Activated T-helper 2 cell treated with anti-CD3 and anti-CD28 coated beads, Interferon-gamma antibody, Interleukin-2, Interleukin-4, amounts not matched to agents 10 μg/mL and 5 μg/mL and 100 μg/mL, durations not matched to agents 14 hours and 24 hours and 36 hours (primary cell): Measurements from ENCODE around the gene ATF5. TPM values are rescaled to one million over a fixed set of nuclear protein-coding genes. Genes with fewer than 3 reads are reported as not detected.
"Not testable (repeated sequence)": the region's sequence is repeated elsewhere in the genome, so short reads cannot be mapped to it uniquely, and the experiment has no call there.

Source experiments
- DNase-seq: peaks from one replicate; pipeline ENCODE4 v3.0.0; 2021; ENCODE audit warnings: low spot score
- H3K27ac Mint-ChIP-seq: one replicate; pipeline ENCODE4 v1.8.0; 2021; ENCODE audit warnings: mixed read lengths
- H3K27me3 Mint-ChIP-seq: one replicate; pipeline ENCODE4 v1.8.0; 2021; ENCODE audit warnings: low read depth, mixed read lengths
- H3K36me3 Mint-ChIP-seq: one replicate; pipeline ENCODE4 v1.8.0; 2021; ENCODE audit warnings: low read depth, mixed read lengths
- H3K4me1 Mint-ChIP-seq: one replicate; pipeline ENCODE4 v1.8.0; 2021; ENCODE audit warnings: low read depth, mixed read lengths
- H3K4me3 Mint-ChIP-seq: one replicate; pipeline ENCODE4 v1.8.0; 2021; ENCODE audit warnings: low read depth, mild to moderate bottlenecking, moderate library complexity, mixed read lengths
- H3K9me3 Mint-ChIP-seq: one replicate; pipeline ENCODE4 v1.8.0; 2021; ENCODE audit warnings: mixed read lengths
- intact Hi-C: fragments of 100-400 bp; cut with micrococcal nuclease; formaldehyde crosslinking; loops from one replicate; pipeline ENCODE4 v1.15.1; 2023
- total RNA-seq: library from RNA; stranded (reverse); gene quantifications from 2 replicates; pipeline ENCODE4 v1.2.3, GENCODE V29; 2022

The ATF5 gene
- total RNA-seq, 1 donor from 2014 or later: 28.3 TPM

DNA sequence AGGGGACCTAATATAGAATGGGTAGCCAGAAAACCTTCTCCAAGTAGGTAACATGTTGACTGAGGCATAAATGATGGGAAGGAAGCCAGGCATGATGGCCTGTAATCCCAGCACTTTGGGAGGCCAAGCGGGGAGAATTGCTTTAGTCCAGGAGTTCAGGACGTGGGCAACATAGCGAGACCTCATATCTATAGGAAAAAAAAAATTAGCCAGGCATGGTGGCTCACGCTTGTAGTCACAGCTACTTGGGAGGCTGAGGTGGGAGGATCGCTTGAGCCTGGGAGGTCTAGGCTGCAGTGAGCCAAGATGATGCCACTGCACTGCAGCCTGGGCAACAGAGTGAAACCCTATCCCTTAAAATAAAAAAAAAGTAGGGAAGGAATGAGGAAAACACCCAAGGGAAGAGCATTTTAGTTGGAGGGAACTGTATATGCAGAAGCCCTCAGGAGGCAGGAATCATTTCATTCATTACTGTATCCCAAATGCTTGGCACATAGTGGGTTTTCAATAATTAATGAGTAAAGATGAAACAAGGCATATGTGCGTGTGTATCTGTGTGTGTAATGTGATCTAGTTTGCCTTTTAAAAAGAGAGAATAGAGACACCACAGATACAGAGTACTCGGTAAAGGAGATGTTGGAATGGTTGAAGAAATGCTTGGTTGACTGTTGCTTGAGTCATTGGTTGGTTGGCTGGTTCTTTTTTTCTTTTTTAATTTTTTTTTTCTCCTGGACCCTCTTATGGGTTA is 2.5 kb downstream of the ATF5 start:
- Mint-ChIP-seq H3K36me3 (peaks cover 59% of the 10 kb centered on the region), H3K4me1 (peaks cover 29% of the 10 kb centered on the region), H3K4me3 (peak overlapping the region; percentile 5), H3K27ac (no peak overlapping the region), H3K27me3 (no peaks in the 10 kb centered on the region), H3K9me3 (no peaks in the 10 kb centered on the region)
- intact Hi-C loops: no loop called here
- no peak for DNase-seq

- no peaks in the 10 kb centered on the region for H3K9me3 Mint-ChIP-seq
- intact Hi-C loops: no loop called here
- no peak overlapping the region for H3K27ac Mint-ChIP-seq
- H3K4me1 Mint-ChIP-seq: peaks cover 28% of the 10 kb centered on the region
- H3K27me3 Mint-ChIP-seq: no peaks in the 10 kb centered on the region
- H3K36me3 Mint-ChIP-seq: peaks cover 55% of the 10 kb centered on the region
- peak overlapping the region; percentile 10 for H3K4me3 Mint-ChIP-seq
- no peak for DNase-seq
Observed at GRCh38 chr19:49932041-49932451, 3.0 kb downstream of the ATF5 start.

DNA sequence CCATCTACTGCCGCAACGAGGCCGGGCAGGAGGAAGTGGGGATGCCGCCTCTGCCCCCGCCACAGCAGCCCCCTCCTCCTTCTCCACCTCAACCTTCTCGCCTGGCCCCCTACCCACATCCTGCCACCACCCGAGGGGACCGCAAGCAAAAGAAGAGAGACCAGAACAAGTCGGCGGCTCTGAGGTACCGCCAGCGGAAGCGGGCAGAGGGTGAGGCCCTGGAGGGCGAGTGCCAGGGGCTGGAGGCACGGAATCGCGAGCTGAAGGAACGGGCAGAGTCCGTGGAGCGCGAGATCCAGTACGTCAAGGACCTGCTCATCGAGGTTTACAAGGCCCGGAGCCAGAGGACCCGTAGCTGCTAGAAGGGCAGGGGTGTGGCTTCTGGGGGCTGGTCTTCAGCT is 3.7 kb downstream of the ATF5 start:
- no peaks in the 10 kb centered on the region for H3K27me3 Mint-ChIP-seq
- peak overlapping the region; percentile 4 for H3K27ac Mint-ChIP-seq
- no peaks in the 10 kb centered on the region for H3K9me3 Mint-ChIP-seq
- DNase-seq: peak; percentile 37
- H3K36me3 Mint-ChIP-seq: peaks cover 48% of the 10 kb centered on the region
- peaks cover 21% of the 10 kb centered on the region for H3K4me1 Mint-ChIP-seq
- intact Hi-C loops: no loop called here
- H3K4me3 Mint-ChIP-seq: no peak overlapping the region

- Mint-ChIP-seq H3K27ac (no peak overlapping the region), H3K4me1 (peaks cover 19% of the 10 kb centered on the region), H3K4me3 (no peak overlapping the region), H3K27me3 (no peaks in the 10 kb centered on the region), H3K9me3 (no peaks in the 10 kb centered on the region), H3K36me3 (peaks cover 42% of the 10 kb centered on the region)
- intact Hi-C loops: no loop called here
- no peak for DNase-seq
Observed at GRCh38 chr19:49933643-49934042, 4.6 kb downstream of the ATF5 start.

GRCh38 chr19:49936549-49936948 is 7.5 kb downstream of the ATF5 start:
- Mint-ChIP-seq H3K27me3 (no peaks in the 10 kb centered on the region), H3K9me3 (no peaks in the 10 kb centered on the region), H3K27ac (no peak overlapping the region), H3K36me3 (peaks cover 20% of the 10 kb centered on the region), H3K4me1 (peaks cover 9% of the 10 kb centered on the region), H3K4me3 (no peak overlapping the region)
- DNase-seq: no peak
- intact Hi-C loops: no loop called here

GRCh38 chr19:49937750-49938381 is 8.9 kb downstream of the ATF5 start:
- Mint-ChIP-seq H3K9me3 (no peaks in the 10 kb centered on the region), H3K36me3 (peaks cover 10% of the 10 kb centered on the region), H3K4me3 (no peak overlapping the region)

GRCh38 chr19:49938662-49939061 is 9.7 kb downstream of the ATF5 start:
- no peaks in the 10 kb centered on the region for H3K9me3 Mint-ChIP-seq
- peaks cover 2% of the 10 kb centered on the region for H3K27me3 Mint-ChIP-seq
- H3K4me3 Mint-ChIP-seq: no peak overlapping the region
- H3K4me1 Mint-ChIP-seq: peaks cover 6% of the 10 kb centered on the region
- H3K27ac Mint-ChIP-seq: no peak overlapping the region
- intact Hi-C loops: no loop called here
- H3K36me3 Mint-ChIP-seq: peaks cover 2% of the 10 kb centered on the region
- DNase-seq: no peak

More at GRCh38 chr19:49937750-49938381, 8.9 kb downstream of the ATF5 start:
- DNase-seq: peak; percentile 64
- H3K27me3 Mint-ChIP-seq: no peaks in the 10 kb centered on the region
- intact Hi-C loops: loop anchor here (1.0 kb wide), 1 partner anchor 45 kb away; no protein-coding TSS in a partner anchor
- H3K4me1 Mint-ChIP-seq: peaks cover 4% of the 10 kb centered on the region
- no peak overlapping the region for H3K27ac Mint-ChIP-seq

DNA sequence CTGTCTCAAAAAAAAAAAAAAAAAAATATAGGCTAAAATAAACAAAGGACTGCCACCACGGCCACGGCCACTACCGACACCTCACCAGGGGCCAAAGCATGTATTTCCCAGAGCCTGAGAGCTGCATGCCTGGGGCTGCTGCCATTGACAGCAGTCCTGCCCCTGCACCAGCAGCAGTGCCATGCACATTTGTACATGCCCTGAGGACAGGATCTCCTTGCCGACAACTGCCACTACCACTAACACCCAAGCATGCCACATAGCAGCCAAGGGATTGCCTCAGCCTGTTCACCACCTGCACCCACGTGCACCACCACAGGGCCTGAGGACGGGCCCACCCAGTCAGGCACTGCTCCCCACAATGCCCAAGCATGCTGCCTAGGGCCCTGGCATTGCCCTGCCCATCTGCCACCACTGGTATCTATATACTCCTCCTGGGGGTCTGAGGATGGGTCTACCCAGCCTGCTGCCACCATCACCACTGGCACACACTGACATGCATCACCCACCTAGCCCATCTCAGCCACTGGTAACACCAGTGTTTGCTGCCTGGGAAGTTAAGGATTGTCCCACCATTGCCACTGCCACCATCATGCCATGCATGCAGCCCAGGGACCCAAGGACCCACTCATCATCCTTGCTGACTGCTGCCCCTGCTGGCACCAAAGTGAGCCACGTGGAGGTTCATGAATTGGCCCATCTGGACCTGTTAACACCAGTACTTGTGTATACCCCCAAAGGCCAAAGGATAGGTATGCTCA is 10.9 kb downstream of the ATF5 start:
- H3K27ac Mint-ChIP-seq: no peak overlapping the region
- peaks cover 2% of the 10 kb centered on the region for H3K27me3 Mint-ChIP-seq
- H3K9me3 Mint-ChIP-seq: no peaks in the 10 kb centered on the region
- H3K4me1 Mint-ChIP-seq: peaks cover 10% of the 10 kb centered on the region
- H3K36me3 Mint-ChIP-seq: no peaks in the 10 kb centered on the region
- intact Hi-C loops: no loop called here
- no peak for DNase-seq
- no peak overlapping the region for H3K4me3 Mint-ChIP-seq

DNA sequence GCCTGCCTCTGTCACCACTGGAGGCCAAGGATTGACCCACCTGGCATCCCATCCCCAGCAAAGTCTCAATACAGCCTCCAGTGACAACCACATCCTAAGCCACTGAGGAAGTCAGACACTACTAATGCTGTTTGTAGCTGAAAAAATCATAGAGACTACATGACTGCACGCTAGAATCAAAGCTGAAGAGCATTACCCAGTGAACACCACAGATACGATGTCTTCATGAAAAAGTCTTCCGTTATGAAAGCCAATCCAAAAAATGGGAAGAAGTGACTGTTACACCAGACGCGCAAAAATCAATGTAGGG is 11.4 kb downstream of the ATF5 start:
- Mint-ChIP-seq H3K27ac (no peak overlapping the region), H3K4me3 (no peak overlapping the region), H3K4me1 (peaks cover 10% of the 10 kb centered on the region), H3K27me3 (peaks cover 2% of the 10 kb centered on the region), H3K9me3 (peaks cover 4% of the 10 kb centered on the region), H3K36me3 (no peaks in the 10 kb centered on the region)
- DNase-seq: no peak
- intact Hi-C loops: no loop called here

DNA sequence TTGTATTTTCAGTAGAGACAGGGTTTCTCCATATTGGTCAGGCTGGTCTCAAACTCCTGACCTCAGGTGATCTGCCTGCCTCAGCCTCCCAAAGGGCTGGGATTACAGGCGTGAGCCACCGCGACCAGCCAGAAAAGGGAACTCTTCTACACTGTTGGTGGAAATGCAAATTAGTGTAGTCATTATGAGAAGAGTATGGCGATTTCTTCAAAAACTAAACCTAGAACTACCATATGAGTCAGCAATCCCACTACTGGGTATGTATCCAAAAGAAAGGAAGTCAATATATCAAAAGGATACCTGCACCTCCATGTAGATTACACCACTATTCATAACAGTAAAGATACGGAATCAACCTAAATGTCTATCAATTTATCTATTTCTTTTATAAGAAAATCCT is 15.6 kb downstream of the ATF5 start:
- H3K9me3 Mint-ChIP-seq, H3K27ac Mint-ChIP-seq, H3K4me3 Mint-ChIP-seq, DNase-seq, H3K36me3 Mint-ChIP-seq, H3K27me3 Mint-ChIP-seq, H3K4me1 Mint-ChIP-seq, intact Hi-C loops: not testable (repeated sequence)

DNA sequence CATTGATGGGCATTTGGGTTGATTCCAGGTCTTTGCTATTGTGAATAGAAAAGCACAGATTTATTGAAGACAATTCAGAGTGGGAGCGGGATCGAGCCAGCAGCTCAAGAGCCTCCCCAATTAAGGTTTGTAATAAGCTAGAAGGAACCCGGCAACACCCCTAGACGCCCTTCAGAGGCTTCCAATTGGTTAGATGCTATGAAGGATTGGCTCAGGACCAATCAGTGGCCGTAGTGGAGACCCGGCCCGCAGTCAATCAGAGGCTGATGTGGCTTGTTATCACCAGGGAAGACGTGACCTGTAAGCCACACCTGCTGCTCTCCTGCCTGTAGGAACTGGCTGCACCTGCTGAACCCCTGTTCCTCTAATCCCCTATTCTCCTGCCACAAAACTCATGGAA is 17.4 kb downstream of the ATF5 start:
- intact Hi-C loops: no loop called here
- H3K27ac Mint-ChIP-seq: no peak overlapping the region
- DNase-seq: no peak
- no peaks in the 10 kb centered on the region for H3K36me3 Mint-ChIP-seq
- H3K9me3 Mint-ChIP-seq: peaks cover 6% of the 10 kb centered on the region
- H3K4me3 Mint-ChIP-seq: no peak overlapping the region
- H3K4me1 Mint-ChIP-seq: peaks cover 10% of the 10 kb centered on the region
- H3K27me3 Mint-ChIP-seq: peaks cover 2% of the 10 kb centered on the region

DNA sequence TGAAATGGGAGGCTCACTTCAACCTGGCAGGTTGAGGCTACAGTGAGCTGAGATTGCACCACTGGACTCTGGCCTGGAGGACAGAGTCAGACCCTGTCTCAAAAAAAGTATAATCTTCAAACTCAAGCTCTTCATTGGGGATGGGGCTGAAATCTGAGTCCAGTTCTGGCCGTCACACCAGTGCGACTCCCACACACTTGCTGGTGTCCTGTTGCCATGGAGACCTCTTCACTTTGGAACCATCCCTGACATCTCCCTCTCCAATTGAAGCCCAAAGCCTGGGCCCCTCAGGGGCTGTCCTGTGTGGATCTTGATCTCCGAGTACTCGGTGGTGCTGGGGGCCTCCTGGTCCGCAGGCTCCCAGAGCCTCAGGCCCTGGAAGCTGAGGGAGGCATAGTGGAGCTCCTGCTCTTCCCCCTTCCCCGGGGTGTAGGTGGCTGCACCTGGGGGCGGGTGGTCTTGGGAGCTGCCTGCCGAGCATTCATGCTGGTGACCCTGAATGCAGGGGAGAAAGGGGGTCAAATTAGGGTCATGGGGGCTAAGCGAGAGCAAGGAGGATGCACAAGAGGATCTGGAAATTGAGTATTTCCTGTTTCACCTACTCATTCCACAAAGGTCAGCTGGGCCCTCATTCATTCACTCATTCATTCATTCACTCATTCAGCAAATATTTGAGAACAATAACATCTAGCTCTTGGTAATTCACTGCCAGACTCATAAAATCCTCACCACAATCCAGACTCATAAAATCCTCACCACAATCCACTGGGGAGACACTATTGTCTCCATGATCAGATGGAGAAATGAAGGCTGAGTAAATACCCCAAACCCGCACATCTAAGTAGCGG is 21.0 kb downstream of the ATF5 start:
- Mint-ChIP-seq H3K4me1 (peaks cover 6% of the 10 kb centered on the region), H3K36me3 (no peaks in the 10 kb centered on the region), H3K9me3 (peaks cover 6% of the 10 kb centered on the region), H3K27ac (no peak overlapping the region), H3K27me3 (peaks cover 13% of the 10 kb centered on the region), H3K4me3 (no peak overlapping the region)
- intact Hi-C loops: no loop called here
- no peak for DNase-seq
